Rectal smooth muscle tissue (tissue), 1 donor: ENCODE data around the gene CISD1.
A peak's percentile ranks its signal among the peaks of the same experiment; 100 is the strongest.
"Not testable (repeated sequence)": the region's sequence is repeated elsewhere in the genome, so short reads cannot be mapped to it uniquely, and the experiment has no call there.

Experiments used
- H3K27ac ChIP-seq: one replicate; pipeline ENCODE4 v1.7.0; 2013; ENCODE audit warnings: low read depth, low read length, inconsistent platforms
- H3K27me3 ChIP-seq: one replicate; pipeline ENCODE4 v1.7.0; 2013; ENCODE audit warnings: low read length; ENCODE audit not compliant: control insufficient read depth, insufficient read depth
- H3K36me3 ChIP-seq: one replicate; pipeline ENCODE4 v1.7.0; 2013; ENCODE audit warnings: low read length; ENCODE audit not compliant: control insufficient read depth, insufficient read depth
- H3K4me1 ChIP-seq: one replicate; pipeline ENCODE4 v1.7.0; 2013; ENCODE audit warnings: low read length; ENCODE audit not compliant: control insufficient read depth, insufficient read depth
- H3K4me3 ChIP-seq: one replicate; pipeline ENCODE4 v1.7.0; 2013; ENCODE audit warnings: low read length
- H3K9ac ChIP-seq: one replicate; pipeline ENCODE4 v1.7.0; 2013; ENCODE audit warnings: low read length

Gene CISD1

DNA sequence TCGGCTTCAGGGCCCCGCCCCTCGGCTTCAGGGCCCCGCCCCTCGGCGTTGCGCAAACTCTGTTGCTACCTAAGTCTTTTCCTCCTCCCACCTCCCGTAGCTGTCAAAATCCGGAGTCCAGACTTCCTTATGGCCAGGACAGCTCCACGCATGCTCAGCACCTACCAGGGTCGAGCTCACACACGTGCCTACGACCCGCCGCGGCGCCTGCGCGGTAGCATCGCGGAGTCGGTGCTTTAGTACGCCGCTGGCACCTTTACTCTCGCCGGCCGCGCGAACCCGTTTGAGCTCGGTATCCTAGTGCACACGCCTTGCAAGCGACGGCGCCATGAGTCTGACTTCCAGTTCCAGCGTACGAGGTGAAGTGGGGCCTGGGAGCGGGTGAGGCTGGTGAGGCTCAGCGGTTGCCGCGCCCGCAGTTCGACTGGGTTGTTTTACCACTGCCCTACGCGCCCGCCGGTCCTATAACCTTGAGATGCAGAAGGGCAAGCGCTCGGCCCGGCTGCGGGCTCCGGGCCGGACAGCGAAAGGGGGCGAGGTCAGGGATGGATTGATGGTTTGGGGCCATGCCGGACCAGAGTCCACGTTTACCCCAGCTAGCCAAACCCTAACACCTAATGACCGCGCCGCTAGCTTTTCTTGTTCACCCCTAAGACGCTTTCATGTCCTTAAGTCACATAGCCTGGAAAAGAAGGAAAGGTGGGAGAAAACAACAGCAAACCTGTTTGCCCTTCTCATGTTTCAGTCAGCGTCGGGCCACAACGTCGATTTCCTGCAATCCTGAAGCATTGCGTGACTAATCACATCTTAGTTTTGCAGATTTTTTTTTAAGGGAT lies at the start of gene CISD1:
Gene CISD1, plus strand, starts transcription at position 217 of the 836 bp plus-strand sequence. Its CDS starts 112 bp downstream, at position 329.
- H3K27ac ChIP-seq, result peak within 1 kb of the TSS; percentile 82
- H3K36me3 ChIP-seq, result no peaks in the 10 kb centered on the region
- H3K27me3 ChIP-seq, result no peaks in the 10 kb centered on the region
- peak within 1 kb of the TSS; percentile 89 for H3K4me3 ChIP-seq
- H3K4me1 ChIP-seq, result no peaks in the 10 kb centered on the region
- H3K9ac ChIP-seq, result peak within 1 kb of the TSS; percentile 79

DNA sequence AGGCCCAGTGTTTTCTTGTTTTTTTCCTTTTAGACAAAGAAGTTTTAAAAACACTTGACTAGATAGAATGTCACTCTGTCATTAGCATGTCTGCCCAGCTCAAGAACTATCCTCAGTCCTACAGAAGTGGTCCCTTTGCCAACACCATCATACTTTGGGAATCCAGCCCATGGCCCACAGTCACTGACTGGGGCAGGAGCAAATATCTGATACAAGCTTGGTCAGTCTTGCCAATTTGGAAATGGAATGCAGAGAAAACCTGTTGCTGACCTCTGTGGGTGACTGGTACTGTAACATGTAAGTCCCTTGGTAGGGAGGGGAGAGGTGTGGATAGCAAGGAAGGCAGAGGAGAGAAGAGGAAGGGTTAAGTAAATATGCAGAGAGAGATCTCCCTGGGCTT lies 49.1 kb upstream of the CISD1 start:
- Histone ChIP-seq H3K36me3 (no peaks in the 10 kb centered on the region), H3K4me3 (no peak overlapping the region), H3K4me1 (no peaks in the 10 kb centered on the region), H3K27me3 (no peaks in the 10 kb centered on the region), H3K9ac (no peak overlapping the region), H3K27ac (no peak overlapping the region)

DNA sequence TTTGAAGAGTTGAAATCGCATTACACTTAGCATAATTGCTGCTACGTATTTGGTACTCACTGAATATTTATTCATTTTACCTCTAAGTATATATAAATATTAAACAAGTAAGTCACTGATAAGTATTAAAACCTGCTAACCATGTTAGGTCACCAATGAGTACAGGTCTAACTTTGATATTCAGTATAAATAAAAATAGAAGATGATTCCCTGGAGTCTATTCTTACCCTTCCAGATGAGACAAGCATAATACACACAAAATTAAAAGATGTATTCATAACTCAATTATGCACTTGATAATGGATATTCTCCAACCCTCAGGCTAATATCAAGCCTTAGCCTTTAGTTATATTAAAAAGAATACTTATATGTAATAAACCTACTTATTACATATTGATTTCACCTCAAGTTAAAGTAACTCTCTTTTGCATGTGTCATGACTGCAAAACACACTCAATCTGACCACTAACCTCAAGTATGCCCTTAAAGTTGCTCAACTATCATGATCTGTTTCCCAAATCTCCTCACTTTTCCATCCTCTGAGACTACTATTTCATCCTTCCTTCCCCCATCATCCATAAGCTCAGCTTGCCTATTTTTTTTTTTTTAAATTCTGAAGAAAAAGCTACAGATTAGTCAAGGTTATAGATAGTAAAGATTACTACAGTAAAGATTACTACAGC lies 48.1 kb upstream of the CISD1 start:
- Histone ChIP-seq H3K4me3 (no peak overlapping the region), H3K27ac (no peak overlapping the region), H3K27me3 (no peaks in the 10 kb centered on the region), H3K36me3 (no peaks in the 10 kb centered on the region), H3K9ac (no peak overlapping the region), H3K4me1 (no peaks in the 10 kb centered on the region)

DNA sequence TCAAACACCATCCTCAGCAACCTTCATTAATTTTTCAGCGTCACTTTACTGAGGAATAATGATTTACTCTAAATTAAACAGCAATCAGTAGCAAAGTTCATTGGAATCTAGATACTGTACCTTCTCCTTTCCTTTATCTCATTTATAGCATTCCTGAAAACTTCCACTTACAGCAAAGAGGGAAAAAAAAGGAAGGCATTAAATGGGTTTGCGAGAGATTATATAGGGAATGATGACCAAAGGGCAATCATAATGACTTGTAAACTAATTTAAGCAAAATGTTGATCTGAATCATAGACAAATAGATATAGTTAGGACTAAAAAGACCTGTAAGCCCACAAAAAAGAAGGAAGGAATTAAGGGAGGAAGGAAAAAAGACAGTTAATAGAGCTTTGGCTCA lies 43.3 kb upstream of the CISD1 start:
- Histone ChIP-seq H3K36me3 (no peaks in the 10 kb centered on the region), H3K27me3 (no peaks in the 10 kb centered on the region), H3K4me1 (no peaks in the 10 kb centered on the region), H3K27ac (no peak overlapping the region), H3K9ac (no peak overlapping the region), H3K4me3 (no peak overlapping the region)

DNA sequence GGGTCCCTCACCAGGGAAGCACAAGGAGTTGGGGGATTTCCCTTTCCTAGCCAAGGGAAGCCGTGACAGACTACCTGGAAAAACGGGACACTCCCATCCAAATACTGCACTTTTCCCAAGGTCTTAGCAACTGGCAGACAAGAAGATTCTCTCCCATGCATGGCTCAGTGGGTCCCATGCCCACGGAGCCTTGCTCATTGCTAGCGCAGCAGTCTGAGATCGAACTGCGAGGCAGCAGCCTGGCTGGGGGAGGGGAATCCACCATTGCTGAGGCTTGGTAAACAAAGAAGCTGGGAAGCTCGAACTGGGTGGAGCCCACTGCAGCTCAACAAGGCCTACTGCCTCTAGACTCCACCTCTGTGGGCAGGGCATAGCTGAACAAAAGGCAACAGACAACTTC lies 39.1 kb upstream of the CISD1 start:
- not testable (repeated sequence) for H3K36me3 ChIP-seq, H3K9ac ChIP-seq, H3K4me3 ChIP-seq, H3K27me3 ChIP-seq, H3K27ac ChIP-seq, H3K4me1 ChIP-seq

DNA sequence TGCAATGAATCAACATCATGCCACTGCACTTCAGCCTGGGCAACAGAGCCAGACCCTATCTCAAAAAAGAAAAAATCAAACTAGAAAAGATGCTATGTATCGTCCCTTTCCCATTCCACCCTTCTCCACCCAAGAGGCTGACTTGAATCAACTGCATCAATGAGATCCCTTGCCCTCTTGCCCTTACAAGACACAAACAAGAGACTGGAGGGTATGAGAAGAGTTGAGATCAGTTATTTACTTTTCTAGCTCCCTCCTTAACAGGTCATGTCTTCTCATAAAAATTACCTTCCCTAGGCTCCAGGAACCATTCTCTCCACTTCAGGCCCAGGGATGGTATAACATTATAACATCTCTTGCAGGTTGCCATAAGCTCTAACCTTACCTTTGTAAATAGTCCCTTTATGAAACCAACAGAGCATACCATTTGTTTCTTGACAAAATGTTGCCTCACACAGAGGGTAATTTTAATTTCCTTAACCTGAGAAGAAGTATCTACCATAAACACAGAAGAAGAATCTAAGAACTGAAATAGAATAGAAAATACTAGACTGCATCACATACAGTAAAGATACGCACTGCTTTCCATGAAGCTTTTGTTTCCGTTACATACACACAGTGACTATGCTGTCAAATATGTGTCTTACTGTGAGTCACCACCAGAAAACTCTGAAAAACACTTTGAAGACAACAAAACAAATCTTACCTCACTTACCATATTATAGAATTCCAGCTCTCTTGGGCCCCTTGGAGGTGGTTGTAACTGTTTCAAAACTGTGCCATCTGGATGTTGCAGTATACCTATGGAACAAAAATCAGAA lies 31.7 kb upstream of the CISD1 start:
- Histone ChIP-seq H3K27ac (no peak overlapping the region), H3K4me1 (no peaks in the 10 kb centered on the region), H3K27me3 (no peaks in the 10 kb centered on the region), H3K4me3 (no peak overlapping the region), H3K9ac (no peak overlapping the region), H3K36me3 (no peaks in the 10 kb centered on the region)

DNA sequence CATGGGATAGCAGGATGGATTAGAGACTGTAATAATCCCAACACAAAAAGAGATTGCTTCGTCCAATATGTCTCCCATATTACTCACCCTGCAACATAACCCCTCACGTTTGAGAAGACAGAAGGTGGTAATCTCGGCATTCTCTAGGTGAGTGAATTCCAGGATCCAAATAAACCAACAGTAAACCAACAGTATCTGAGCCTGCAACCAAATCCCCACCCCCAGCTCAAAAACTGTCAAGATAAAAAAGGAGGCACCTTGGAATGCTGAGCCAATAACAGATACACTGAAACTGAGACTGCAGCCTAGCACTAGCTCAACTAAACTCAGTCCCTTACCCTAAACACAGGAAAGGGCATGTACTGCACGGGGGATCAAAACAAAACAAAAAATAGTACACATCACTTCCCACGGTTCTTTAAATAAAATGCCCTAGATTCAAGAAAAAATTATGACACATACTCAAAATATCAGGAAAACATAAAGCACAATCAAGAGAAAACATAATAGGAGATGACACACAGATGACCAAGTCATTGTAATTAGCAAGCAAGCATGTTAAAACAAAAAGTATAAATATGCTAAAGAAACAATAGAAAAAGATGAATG lies 29.3 kb upstream of the CISD1 start:
- Histone ChIP-seq H3K27ac (no peak overlapping the region), H3K4me3 (no peak overlapping the region), H3K4me1 (no peaks in the 10 kb centered on the region), H3K9ac (no peak overlapping the region), H3K36me3 (no peaks in the 10 kb centered on the region), H3K27me3 (no peaks in the 10 kb centered on the region)

DNA sequence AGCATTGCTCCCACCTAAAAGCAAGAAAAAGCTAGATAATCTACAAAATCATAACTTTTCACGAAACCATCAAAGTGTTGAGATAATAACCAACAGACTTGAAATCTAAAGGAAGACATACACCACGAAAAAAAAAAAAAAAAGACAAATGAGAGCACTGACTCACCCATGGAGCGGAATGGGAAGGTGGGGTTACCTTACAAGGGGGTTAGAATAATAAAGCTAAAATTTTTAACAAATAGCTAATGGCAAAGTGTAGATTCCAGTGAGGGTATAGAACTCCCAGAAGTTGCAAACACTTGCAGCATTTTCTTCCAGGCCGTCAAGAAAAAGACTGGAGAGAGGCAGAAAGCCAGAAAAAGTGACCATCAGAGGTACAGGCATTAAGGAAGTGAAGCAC lies 28.4 kb upstream of the CISD1 start:
- no peaks in the 10 kb centered on the region for H3K36me3 ChIP-seq
- H3K4me1 ChIP-seq, result no peaks in the 10 kb centered on the region
- no peak overlapping the region for H3K9ac ChIP-seq

DNA sequence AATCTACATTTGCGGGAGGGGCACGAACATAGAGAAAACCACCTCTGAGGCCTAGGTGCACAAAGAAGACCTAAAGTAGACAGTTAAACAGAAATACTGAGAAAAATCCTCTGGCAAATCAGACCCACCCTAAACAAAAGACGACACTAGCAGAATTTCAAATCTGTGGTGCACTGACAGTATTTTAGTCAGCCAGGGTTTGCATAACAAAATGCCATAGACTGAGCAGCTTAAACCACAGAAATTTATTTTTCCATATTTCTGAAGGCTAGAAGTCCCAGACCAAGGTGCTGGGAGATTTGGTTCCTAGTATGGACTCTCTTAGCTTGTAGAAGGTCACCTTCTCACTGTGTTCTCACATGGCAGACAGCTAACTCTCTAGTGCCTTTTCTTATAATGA lies 27.6 kb upstream of the CISD1 start:
- Histone ChIP-seq H3K27me3 (no peaks in the 10 kb centered on the region), H3K4me3 (no peak overlapping the region), H3K27ac (no peak overlapping the region), H3K4me1 (no peaks in the 10 kb centered on the region), H3K36me3 (no peaks in the 10 kb centered on the region), H3K9ac (no peak overlapping the region)

More for the DNA sequence above, 28.4 kb upstream of the CISD1 start:
- H3K27ac ChIP-seq, result no peak overlapping the region
- no peak overlapping the region for H3K4me3 ChIP-seq
- no peaks in the 10 kb centered on the region for H3K27me3 ChIP-seq

DNA sequence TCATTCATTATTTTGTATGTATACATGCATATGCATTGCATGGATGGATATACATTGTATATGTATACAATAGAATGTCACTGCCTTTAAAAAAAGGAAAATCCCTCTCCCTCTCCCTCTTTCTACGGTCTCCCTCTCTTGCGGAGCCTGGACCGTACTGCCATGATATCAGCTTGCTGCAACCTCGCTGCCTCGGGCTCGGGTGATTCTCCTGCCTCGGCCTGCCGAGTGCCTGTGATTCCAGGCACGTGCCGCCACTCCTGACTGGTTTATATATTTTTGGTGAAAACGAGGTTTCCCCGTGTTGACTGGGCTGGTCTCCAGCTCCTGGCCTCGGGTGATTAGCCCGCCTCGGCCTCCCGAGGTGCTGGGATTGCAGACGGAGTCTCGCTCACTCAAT lies 25.7 kb upstream of the CISD1 start:
- H3K4me3 ChIP-seq, result no peak overlapping the region
- H3K9ac ChIP-seq, result no peak overlapping the region
- H3K36me3 ChIP-seq, result no peaks in the 10 kb centered on the region
- no peaks in the 10 kb centered on the region for H3K27me3 ChIP-seq
- H3K4me1 ChIP-seq, result no peaks in the 10 kb centered on the region
- H3K27ac ChIP-seq, result no peak overlapping the region

DNA sequence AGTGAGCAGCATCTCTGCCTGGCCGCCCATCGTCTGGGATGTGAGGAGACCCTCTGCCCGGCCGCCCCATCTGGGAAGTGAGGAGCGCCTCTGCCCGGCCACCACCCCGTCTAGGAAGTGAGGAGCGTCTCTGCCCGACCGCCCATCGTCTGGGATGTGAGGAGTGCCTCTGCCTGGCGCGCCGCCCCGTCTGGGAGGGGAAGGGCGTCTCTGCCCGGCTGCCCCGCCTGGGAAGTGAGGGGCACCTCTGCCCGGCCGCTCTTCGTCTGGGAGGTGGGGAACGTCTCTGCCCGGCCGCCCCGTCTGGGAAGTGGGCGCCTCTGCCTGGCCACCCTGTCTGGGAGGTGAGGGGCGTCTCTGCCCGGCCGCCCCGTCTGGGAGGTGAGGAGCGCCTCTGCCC lies 25.2 kb upstream of the CISD1 start:
- not testable (repeated sequence) for H3K36me3 ChIP-seq, H3K27ac ChIP-seq, H3K4me1 ChIP-seq, H3K4me3 ChIP-seq, H3K9ac ChIP-seq, H3K27me3 ChIP-seq

DNA sequence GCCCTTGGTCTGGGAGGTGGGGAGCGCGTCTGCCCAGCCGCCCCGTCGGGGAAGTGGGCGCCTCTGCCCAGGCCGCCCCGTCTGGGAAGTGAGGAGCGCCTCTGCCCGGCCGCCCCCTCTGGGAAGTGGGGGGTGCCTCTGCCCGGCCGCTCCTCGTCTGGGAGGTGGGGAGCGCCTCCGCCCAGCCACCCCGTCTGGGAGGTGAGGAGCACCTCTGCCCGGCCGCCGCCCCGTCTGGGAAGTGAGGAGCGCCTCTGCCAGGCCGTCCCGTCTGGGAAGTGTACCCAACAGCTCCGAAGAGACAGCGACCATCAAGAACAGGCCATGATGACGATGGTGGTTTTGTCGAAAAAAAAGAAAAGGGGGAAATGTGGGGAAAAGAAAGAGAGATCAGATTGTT lies 24.7 kb upstream of the CISD1 start:
- not testable (repeated sequence) for H3K36me3 ChIP-seq, H3K9ac ChIP-seq, H3K27me3 ChIP-seq, H3K27ac ChIP-seq, H3K4me3 ChIP-seq, H3K4me1 ChIP-seq
